GM19193 (cell line): ENCODE results near the gene YWHAQ.

Experiments
- POLR2A ChIP-seq: IDR thresholded peaks from 4 replicates; pipeline ENCODE4 v1.6.1; 2011; ENCODE audit not compliant: insufficient read depth, insufficient read length; ENCODE audit errors: extremely low read depth

Gene YWHAQ

GRCh38 chr2:9593925-9594324, 36.9 kb downstream of the YWHAQ start:
- TF ChIP-seq POLR2A, result no peak

- TF ChIP-seq POLR2A, result no peak
These were observed 38.1 kb downstream of the YWHAQ start for GRCh38 chr2:9592699-9593098.

GRCh38 chr2:9590641-9591040, 40.2 kb downstream of the YWHAQ start:
- TF ChIP-seq POLR2A, result no peak

- no peak for TF ChIP-seq POLR2A
These were observed 44.3 kb downstream of the YWHAQ start for GRCh38 chr2:9586465-9586864.

- no peak for TF ChIP-seq POLR2A
These were observed 45.3 kb downstream of the YWHAQ start for GRCh38 chr2:9585486-9585885.

GRCh38 chr2:9582624-9583023, 48.2 kb downstream of the YWHAQ start:
- TF ChIP-seq POLR2A, result no peak

GRCh38 chr2:9578467-9579235, 52.1 kb downstream of the YWHAQ start:
- no peak for TF ChIP-seq POLR2A

GRCh38 chr2:9574331-9574730, 56.5 kb downstream of the YWHAQ start:
- no peak for TF ChIP-seq POLR2A

- no peak for TF ChIP-seq POLR2A
These were observed 57.0 kb downstream of the YWHAQ start for GRCh38 chr2:9573840-9574239.

- no peak for TF ChIP-seq POLR2A
These were observed 57.6 kb downstream of the YWHAQ start for GRCh38 chr2:9573013-9573720.

GRCh38 chr2:9570182-9571060, 60.4 kb downstream of the YWHAQ start:
- no peak for TF ChIP-seq POLR2A

GRCh38 chr2:9565436-9566153, 65.2 kb downstream of the YWHAQ start:
- no peak for TF ChIP-seq POLR2A

- no peak for TF ChIP-seq POLR2A
These were observed 70.2 kb downstream of the YWHAQ start for GRCh38 chr2:9560628-9561027.

GRCh38 chr2:9558948-9559381, 71.8 kb downstream of the YWHAQ start:
- TF ChIP-seq POLR2A, result no peak
